HepG2 (cell line): ENCODE results near the gene SLC17A9. TPM values are rescaled to one million over a fixed set of nuclear protein-coding genes. Genes with fewer than 3 reads are reported as not detected.
A peak's percentile ranks its signal among the peaks of the same experiment; 100 is the strongest.

Experiments used
- ATRX ChIP-seq: sonication (generic); formaldehyde crosslinking; IDR thresholded peaks from 2 replicates; pipeline ENCODE4 v1.4.0; 2020; ENCODE audit warnings: missing genetic modification reagents, borderline replicate concordance
- BORCS8-MEF2B ChIP-seq: sonication (generic); formaldehyde crosslinking; IDR thresholded peaks from 2 replicates; pipeline ENCODE4 v1.8.0; 2022; ENCODE audit warnings: mild to moderate bottlenecking, missing genetic modification reagents
- CENPBD1 ChIP-seq: sonication (generic); formaldehyde crosslinking; IDR thresholded peaks from 2 replicates; pipeline ENCODE4 v1.8.0; 2022; ENCODE audit warnings: missing genetic modification reagents, low read depth, mild to moderate bottlenecking, borderline replicate concordance
- SMAD3 ChIP-seq: sonication (generic); formaldehyde crosslinking; IDR thresholded peaks from 2 replicates; pipeline ENCODE4 v1.4.0; 2020; ENCODE audit warnings: missing genetic modification reagents
- SNAPC4 ChIP-seq: sonication (generic); formaldehyde crosslinking; IDR thresholded peaks from 2 replicates; pipeline ENCODE4 v1.4.0; 2020; ENCODE audit warnings: mild to moderate bottlenecking, missing genetic modification reagents
- SP2 ChIP-seq: sonication (generic); formaldehyde crosslinking; IDR thresholded peaks from 2 replicates; pipeline ENCODE4 v1.5.1; 2020; ENCODE audit warnings: mild to moderate bottlenecking, missing genetic modification reagents
- ZNF280B ChIP-seq: sonication (generic); formaldehyde crosslinking; IDR thresholded peaks from 2 replicates; pipeline ENCODE4 v1.5.0; 2020; ENCODE audit warnings: missing genetic modification reagents, mild to moderate bottlenecking, borderline replicate concordance
- ZNF383 ChIP-seq: sonication (generic); formaldehyde crosslinking; IDR thresholded peaks from 2 replicates; pipeline ENCODE4 v1.4.0; 2020; ENCODE audit warnings: missing genetic modification reagents, mild to moderate bottlenecking, borderline replicate concordance
- ZNF790 ChIP-seq: sonication (generic); formaldehyde crosslinking; IDR thresholded peaks from 2 replicates; pipeline ENCODE4 v1.8.0; 2022; ENCODE audit warnings: missing genetic modification reagents, mild to moderate bottlenecking, borderline replicate concordance
- ZSCAN29 ChIP-seq: sonication (generic); formaldehyde crosslinking; conservative IDR thresholded peaks from 2 replicates; pipeline ENCODE4 v1.4.0; 2020; ENCODE audit warnings: mild to moderate bottlenecking, missing genetic modification reagents
- polyA plus RNA-seq, 8 experiments: library from polyadenylated mRNA; depleted of rRNA in 3 of 8; stranded (reverse) in 7 of 8; unstranded in 1 of 8; fragments of >200 nt; fragmentation: Illumina TruSeq in 4 of 8; extraction: Trizol in 4 of 8; gene quantifications; 2 replicates each; pipeline versions ENCODE4 v1.2.1 to v1.2.3, GENCODE V29; 2011 to 2016; ENCODE audit warnings: low read depth in 4 of 8, missing spikeins in 1 of 8, mixed read lengths in 1 of 8; ENCODE audit not compliant: insufficient read depth in 1 of 8
- total RNA-seq, 5 experiments: library from RNA; depleted of rRNA; stranded (reverse); fragments of >200 nt; fragmentation: Illumina TruSeq; extraction: Trizol; gene quantifications; 2 replicates each; pipeline ENCODE4 v1.2.3, GENCODE V29; 2016; ENCODE audit warnings: low read depth in 1 of 5
- TF ChIP-seq, protein P1 (sequence below): sonication (generic); formaldehyde crosslinking; IDR thresholded peaks from one replicate; pipeline ENCODE4 v1.5.1; 2020; ENCODE audit warnings: mild to moderate bottlenecking, missing genetic modification reagents; ENCODE audit errors: not compliant biosample characterization

SLC17A9 gene
- total and polyA plus RNA-seq, 2 of the 13 experiments (the other 11 are each of a cell fraction or from before 2014, with no cell fraction given), result 110 to 191 TPM

DNA sequence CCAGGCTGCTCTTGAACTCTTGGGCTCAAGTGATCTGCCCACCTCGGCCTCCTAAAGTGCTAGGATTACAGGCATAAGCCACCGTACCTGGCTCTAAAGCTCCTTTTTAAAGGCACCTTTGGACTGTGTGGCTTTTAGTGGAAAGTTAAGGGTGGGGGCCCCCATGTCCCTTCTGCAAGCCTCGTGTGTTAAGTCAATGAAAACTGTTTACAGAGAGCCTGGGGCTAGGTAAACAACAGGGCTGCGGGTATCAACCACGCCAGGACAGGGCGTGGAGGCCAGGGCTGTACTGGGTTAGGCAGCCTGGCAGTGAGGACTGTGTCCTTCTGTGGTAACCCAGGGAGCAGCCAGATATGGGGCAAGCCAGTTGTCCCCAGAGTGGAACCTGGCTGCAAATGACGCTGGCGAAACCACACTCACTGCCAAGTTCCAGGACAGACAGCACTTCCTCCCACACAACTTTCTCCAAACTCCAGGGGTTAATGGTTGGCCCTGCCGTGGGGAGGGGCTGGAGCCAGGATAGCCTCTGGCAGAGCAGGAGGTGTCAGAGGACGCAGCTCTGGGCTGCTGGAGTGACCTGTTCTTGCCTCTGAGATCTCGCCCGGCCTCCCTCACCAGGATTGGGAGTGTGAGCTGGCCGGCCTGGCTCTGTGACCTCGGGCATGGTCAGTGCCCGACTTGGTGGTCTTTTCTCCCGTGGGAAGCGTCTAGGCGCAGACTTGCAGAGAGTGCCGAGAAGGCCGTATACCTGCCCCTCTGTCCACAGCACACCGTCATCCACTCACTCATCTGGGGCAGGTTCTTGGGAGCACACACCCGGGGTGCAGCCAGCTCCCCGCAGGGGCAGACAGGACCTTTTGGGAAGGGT, 3.2 kb downstream of the SLC17A9 start (continued):
- TF ChIP-seq SNAPC4 (CRISPR knock-in tag), result peak; percentile 88
- TF ChIP-seq ZNF790 (CRISPR knock-in tag), result peak; percentile 46; the same call in 1 of the 2 replicates
- TF ChIP-seq BORCS8-MEF2B (CRISPR knock-in tag), result peak; percentile 93
- TF ChIP-seq SMAD3, result peak; percentile 100
- TF ChIP-seq ZNF280B (CRISPR knock-in tag), result peak; percentile 73; the same call in 1 of the 2 replicates
- TF ChIP-seq ATRX (CRISPR knock-in tag), result no peak
- no peak for TF ChIP-seq CENPBD1
- TF ChIP-seq ZNF383 (CRISPR knock-in tag), result no peak; the same call in 1 of the 2 replicates
- no peak; the same call in 1 of the 2 replicates for TF ChIP-seq ZSCAN29
- TF ChIP-seq, protein P1, sequence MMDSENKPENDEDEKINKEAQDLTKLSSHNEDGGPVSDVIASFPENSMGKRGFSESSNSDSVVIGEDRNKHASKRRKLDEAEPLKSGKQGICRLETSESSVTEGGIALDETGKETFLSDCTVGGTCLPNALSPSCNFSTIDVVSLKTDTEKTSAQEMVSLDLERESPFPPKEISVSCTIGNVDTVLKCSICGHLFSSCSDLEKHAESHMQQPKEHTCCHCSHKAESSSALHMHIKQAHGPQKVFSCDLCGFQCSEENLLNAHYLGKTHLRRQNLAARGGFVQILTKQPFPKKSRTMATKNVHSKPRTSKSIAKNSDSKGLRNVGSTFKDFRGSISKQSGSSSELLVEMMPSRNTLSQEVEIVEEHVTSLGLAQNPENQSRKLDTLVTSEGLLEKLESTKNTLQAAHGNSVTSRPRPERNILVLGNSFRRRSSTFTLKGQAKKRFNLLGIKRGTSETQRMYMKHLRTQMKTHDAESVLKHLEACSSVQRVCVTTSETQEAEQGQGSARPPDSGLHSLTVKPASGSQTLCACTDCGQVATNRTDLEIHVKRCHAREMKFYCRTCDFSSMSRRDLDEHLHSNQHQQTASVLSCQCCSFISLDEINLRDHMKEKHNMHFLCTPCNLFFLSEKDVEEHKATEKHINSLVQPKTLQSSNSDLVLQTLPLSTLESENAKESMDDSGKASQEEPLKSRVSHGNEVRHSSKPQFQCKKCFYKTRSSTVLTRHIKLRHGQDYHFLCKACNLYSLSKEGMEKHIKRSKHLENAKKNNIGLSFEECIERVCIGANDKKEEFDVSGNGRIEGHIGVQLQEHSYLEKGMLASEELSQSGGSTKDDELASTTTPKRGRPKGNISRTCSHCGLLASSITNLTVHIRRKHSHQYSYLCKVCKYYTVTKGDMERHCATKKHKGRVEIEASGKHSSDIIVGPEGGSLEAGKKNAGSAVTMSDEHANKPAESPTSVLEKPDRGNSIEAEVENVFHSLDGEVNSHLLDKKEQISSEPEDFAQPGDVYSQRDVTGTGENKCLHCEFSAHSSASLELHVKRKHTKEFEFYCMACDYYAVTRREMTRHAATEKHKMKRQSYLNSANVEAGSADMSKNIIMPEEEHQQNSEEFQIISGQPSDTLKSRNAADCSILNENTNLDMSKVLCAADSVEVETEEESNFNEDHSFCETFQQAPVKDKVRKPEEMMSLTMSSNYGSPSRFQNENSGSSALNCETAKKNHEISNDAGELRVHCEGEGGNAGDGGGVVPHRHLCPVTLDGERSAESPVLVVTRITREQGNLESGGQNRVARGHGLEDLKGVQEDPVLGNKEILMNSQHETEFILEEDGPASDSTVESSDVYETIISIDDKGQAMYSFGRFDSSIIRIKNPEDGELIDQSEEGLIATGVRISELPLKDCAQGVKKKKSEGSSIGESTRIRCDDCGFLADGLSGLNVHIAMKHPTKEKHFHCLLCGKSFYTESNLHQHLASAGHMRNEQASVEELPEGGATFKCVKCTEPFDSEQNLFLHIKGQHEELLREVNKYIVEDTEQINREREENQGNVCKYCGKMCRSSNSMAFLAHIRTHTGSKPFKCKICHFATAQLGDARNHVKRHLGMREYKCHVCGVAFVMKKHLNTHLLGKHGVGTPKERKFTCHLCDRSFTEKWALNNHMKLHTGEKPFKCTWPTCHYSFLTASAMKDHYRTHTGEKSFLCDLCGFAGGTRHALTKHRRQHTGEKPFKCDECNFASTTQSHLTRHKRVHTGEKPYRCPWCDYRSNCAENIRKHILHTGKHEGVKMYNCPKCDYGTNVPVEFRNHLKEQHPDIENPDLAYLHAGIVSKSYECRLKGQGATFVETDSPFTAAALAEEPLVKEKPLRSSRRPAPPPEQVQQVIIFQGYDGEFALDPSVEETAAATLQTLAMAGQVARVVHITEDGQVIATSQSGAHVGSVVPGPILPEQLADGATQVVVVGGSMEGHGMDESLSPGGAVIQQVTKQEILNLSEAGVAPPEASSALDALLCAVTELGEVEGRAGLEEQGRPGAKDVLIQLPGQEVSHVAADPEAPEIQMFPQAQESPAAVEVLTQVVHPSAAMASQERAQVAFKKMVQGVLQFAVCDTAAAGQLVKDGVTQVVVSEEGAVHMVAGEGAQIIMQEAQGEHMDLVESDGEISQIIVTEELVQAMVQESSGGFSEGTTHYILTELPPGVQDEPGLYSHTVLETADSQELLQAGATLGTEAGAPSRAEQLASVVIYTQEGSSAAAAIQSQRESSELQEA (CRISPR knock-in tag), result peak; percentile 69
- peak; percentile 51 for TF ChIP-seq SP2 (CRISPR knock-in tag)
